OCI-LY7 (cell line): ENCODE measurements around the gene MBTD1.

Experiments
- CTCF ChIP-seq: fragments of 200-600 bp; sonication (generic); conservative IDR thresholded peaks from 2 replicates; pipeline ENCODE4 v1.5.1; 2014; ENCODE audit warnings: mild to moderate bottlenecking, antibody characterized with exemption, low read length, moderate library complexity, mixed read lengths
- EZH2phosphoT487 ChIP-seq: fragments of 200-600 bp; sonication (generic); IDR thresholded peaks from 2 replicates; pipeline ENCODE4 v1.6.1; 2018; ENCODE audit warnings: low read depth, borderline replicate concordance, mild to moderate bottlenecking, mixed run types, antibody characterized with exemption, low read length, moderate library complexity, mixed read lengths

GRCh38 chr17:51150932-51151331 lies 108.9 kb downstream of the MBTD1 start:
- no peak for TF ChIP-seq CTCF
- TF ChIP-seq EZH2phosphoT487 = no peak
